HEK293 (cell line): ENCODE data around the gene EEFSEC.

Experiments
- GLIS1 ChIP-seq: fragments of 450-650 bp; formaldehyde crosslinking; IDR thresholded peaks from 2 replicates; pipeline ENCODE4 v1.5.1; 2016; ENCODE audit warnings: missing biosample characterization, missing genetic modification characterization
- TCF7L2 ChIP-seq: IDR thresholded peaks from 2 replicates; pipeline ENCODE4 v1.6.1; 2011; ENCODE audit warnings: low read depth, mild to moderate bottlenecking, inconsistent platforms, low read length, moderate library complexity, borderline replicate concordance
- ZNF426 ChIP-seq: fragments of 450-650 bp; formaldehyde crosslinking; IDR thresholded peaks from 2 replicates; pipeline ENCODE4 v1.5.1; 2017; ENCODE audit warnings: missing biosample characterization, missing genetic modification characterization, mild to moderate bottlenecking, inconsistent platforms, moderate library complexity
- TF ChIP-seq, protein P1 (sequence below): fragments of 450-650 bp; formaldehyde crosslinking; IDR thresholded peaks from 2 replicates; pipeline ENCODE4 v1.5.1; 2016; ENCODE audit warnings: missing biosample characterization, missing genetic modification characterization

GRCh38 chr3:128285967-128286321, 132.7 kb downstream of the EEFSEC start:
- no peak for TF ChIP-seq ZNF426 (tag by site-specific recombination)
- no peak for TF ChIP-seq GLIS1 (tag by site-specific recombination)
- no peak for TF ChIP-seq TCF7L2
- TF ChIP-seq, protein P1, sequence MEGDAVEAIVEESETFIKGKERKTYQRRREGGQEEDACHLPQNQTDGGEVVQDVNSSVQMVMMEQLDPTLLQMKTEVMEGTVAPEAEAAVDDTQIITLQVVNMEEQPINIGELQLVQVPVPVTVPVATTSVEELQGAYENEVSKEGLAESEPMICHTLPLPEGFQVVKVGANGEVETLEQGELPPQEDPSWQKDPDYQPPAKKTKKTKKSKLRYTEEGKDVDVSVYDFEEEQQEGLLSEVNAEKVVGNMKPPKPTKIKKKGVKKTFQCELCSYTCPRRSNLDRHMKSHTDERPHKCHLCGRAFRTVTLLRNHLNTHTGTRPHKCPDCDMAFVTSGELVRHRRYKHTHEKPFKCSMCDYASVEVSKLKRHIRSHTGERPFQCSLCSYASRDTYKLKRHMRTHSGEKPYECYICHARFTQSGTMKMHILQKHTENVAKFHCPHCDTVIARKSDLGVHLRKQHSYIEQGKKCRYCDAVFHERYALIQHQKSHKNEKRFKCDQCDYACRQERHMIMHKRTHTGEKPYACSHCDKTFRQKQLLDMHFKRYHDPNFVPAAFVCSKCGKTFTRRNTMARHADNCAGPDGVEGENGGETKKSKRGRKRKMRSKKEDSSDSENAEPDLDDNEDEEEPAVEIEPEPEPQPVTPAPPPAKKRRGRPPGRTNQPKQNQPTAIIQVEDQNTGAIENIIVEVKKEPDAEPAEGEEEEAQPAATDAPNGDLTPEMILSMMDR (tag by site-specific recombination), result no peak
